Measurements from ENCODE around the gene ZNF683.

ZNF683 gene

GRCh38 chr1:26358411-26359384, 13.9 kb downstream of the ZNF683 start:
- DNase-seq (ENCODE audit: low read depth) = peak; percentile 51

- no peak for DNase-seq (ENCODE audit: low read depth)
Observed at GRCh38 chr1:26357121-26357602, 15.4 kb downstream of the ZNF683 start.

- no peak for DNase-seq (ENCODE audit: low read depth)
Observed at GRCh38 chr1:26356106-26356505, 16.4 kb downstream of the ZNF683 start.

- DNase-seq (ENCODE audit: low read depth) = no peak
Observed at GRCh38 chr1:26354972-26355371, 17.6 kb downstream of the ZNF683 start.

GRCh38 chr1:26353976-26354820, 18.4 kb downstream of the ZNF683 start, which contains the start of gene CRYBG2:
CRYBG2 (minus strand) TSS chr1:26354130; CDS start chr1:26346657, 7,473 bp downstream.
- no peak for DNase-seq (ENCODE audit: low read depth)

GRCh38 chr1:26353210-26353859, 19.2 kb downstream of the ZNF683 start:
- no peak for DNase-seq (ENCODE audit: low read depth)

GRCh38 chr1:26352338-26352679, 20.2 kb downstream of the ZNF683 start:
- no peak for DNase-seq (ENCODE audit: low read depth)

GRCh38 chr1:26351590-26352337, 20.8 kb downstream of the ZNF683 start:
- no peak for DNase-seq (ENCODE audit: low read depth)

- DNase-seq (ENCODE audit: low read depth) = no peak
Observed at GRCh38 chr1:26350701-26351589, 21.6 kb downstream of the ZNF683 start.

GRCh38 chr1:26350343-26350700, 22.2 kb downstream of the ZNF683 start:
- no peak for DNase-seq (ENCODE audit: low read depth)

GRCh38 chr1:26349877-26350244, 22.7 kb downstream of the ZNF683 start:
- no peak for DNase-seq (ENCODE audit: low read depth)

- no peak for DNase-seq (ENCODE audit: low read depth)
Observed at GRCh38 chr1:26349188-26349876, 23.2 kb downstream of the ZNF683 start.

GRCh38 chr1:26346274-26347033, 26.1 kb downstream of the ZNF683 start:
- no peak for DNase-seq (ENCODE audit: low read depth)

GRCh38 chr1:26345718-26346117, 26.8 kb downstream of the ZNF683 start:
- DNase-seq (ENCODE audit: low read depth) = no peak

GRCh38 chr1:26344147-26344920, 28.2 kb downstream of the ZNF683 start:
- no peak for DNase-seq (ENCODE audit: low read depth)

GRCh38 chr1:26340047-26340481, 32.5 kb downstream of the ZNF683 start:
- DNase-seq (ENCODE audit: low read depth) = no peak

- no peak for DNase-seq (ENCODE audit: low read depth)
Observed at GRCh38 chr1:26338670-26339069, 33.9 kb downstream of the ZNF683 start.

- no peak for DNase-seq (ENCODE audit: low read depth)
Observed at GRCh38 chr1:26337625-26338024, 34.9 kb downstream of the ZNF683 start.

Data from stimulated activated CD8-positive, alpha-beta memory T cell treated with anti-CD3 and anti-CD28 coated beads, Interleukin-12 subunit alpha, Interleukin-12 subunit beta, amount 100 ng/mL, for 1 hour (primary cell).